Endometrium (tissue), 2 donors: ENCODE results near the gene NSMCE3.

Experiments
- FAIRE-seq: peaks from 2 replicates; lab custom pipeline; 2012; peaks lifted over from hg19 to GRCh38; lab: Jason Lieb, UNC
- donor health status: control.
- donor health status: control.

The NSMCE3 gene

GRCh38 chr15:29269485-29270168 is at the start of gene NSMCE3:
NSMCE3 (minus strand) TSS chr15:29269822; CDS start chr15:29269705, 117 bp downstream.
- FAIRE-seq: no peak

GRCh38 chr15:29316422-29316821 is 46.8 kb upstream of the NSMCE3 start:
- FAIRE-seq: no peak

- no peak for FAIRE-seq
Observed at GRCh38 chr15:29312387-29312786, 42.8 kb upstream of the NSMCE3 start.

- FAIRE-seq: no peak
Observed at GRCh38 chr15:29311696-29312095, 42.1 kb upstream of the NSMCE3 start.

GRCh38 chr15:29309139-29309538 is 39.5 kb upstream of the NSMCE3 start:
- no peak for FAIRE-seq

- FAIRE-seq: no peak
Observed at GRCh38 chr15:29308299-29308698, 38.7 kb upstream of the NSMCE3 start.

GRCh38 chr15:29305556-29305955 is 35.9 kb upstream of the NSMCE3 start:
- no peak for FAIRE-seq

- FAIRE-seq: no peak
Observed at GRCh38 chr15:29302871-29303270, 33.2 kb upstream of the NSMCE3 start.

GRCh38 chr15:29299784-29300183 is 30.2 kb upstream of the NSMCE3 start:
- FAIRE-seq: no peak

GRCh38 chr15:29299331-29299730 is 29.7 kb upstream of the NSMCE3 start:
- FAIRE-seq: no peak

- FAIRE-seq: no peak
Observed at GRCh38 chr15:29294732-29295325, 25.2 kb upstream of the NSMCE3 start.

GRCh38 chr15:29291067-29291845 is 21.6 kb upstream of the NSMCE3 start:
- FAIRE-seq: no peak

GRCh38 chr15:29289173-29289572 is 19.6 kb upstream of the NSMCE3 start:
- FAIRE-seq: no peak

- no peak for FAIRE-seq
Observed at GRCh38 chr15:29285386-29285785, 15.8 kb upstream of the NSMCE3 start.

- no peak for FAIRE-seq
Observed at GRCh38 chr15:29283381-29283780, 13.8 kb upstream of the NSMCE3 start.

- no peak for FAIRE-seq
Observed at GRCh38 chr15:29280514-29280913, 10.9 kb upstream of the NSMCE3 start.

GRCh38 chr15:29278436-29279105 is 8.9 kb upstream of the NSMCE3 start:
- FAIRE-seq: no peak

GRCh38 chr15:29276366-29276765 is 6.7 kb upstream of the NSMCE3 start:
- FAIRE-seq: no peak

GRCh38 chr15:29275855-29276254 is 6.2 kb upstream of the NSMCE3 start:
- FAIRE-seq: no peak

GRCh38 chr15:29274946-29275345 is 5.3 kb upstream of the NSMCE3 start:
- no peak for FAIRE-seq

- no peak for FAIRE-seq
Observed at GRCh38 chr15:29272219-29272618, 2.6 kb upstream of the NSMCE3 start.

GRCh38 chr15:29270976-29271375 is 1.4 kb upstream of the NSMCE3 start:
- no peak for FAIRE-seq
